ENCODE results near the gene HHIPL1. TPM values are rescaled to one million over a fixed set of nuclear protein-coding genes. Genes with fewer than 3 reads are reported as not detected.
A peak's percentile ranks its signal among the peaks of the same experiment; 100 is the strongest.

Gene HHIPL1
- total RNA-seq, 5 donors from 2014 or later (not counting 1 experiment from before 2014, with no cell fraction given): 0.05 to 0.35 (median 0.23) TPM

DNA sequence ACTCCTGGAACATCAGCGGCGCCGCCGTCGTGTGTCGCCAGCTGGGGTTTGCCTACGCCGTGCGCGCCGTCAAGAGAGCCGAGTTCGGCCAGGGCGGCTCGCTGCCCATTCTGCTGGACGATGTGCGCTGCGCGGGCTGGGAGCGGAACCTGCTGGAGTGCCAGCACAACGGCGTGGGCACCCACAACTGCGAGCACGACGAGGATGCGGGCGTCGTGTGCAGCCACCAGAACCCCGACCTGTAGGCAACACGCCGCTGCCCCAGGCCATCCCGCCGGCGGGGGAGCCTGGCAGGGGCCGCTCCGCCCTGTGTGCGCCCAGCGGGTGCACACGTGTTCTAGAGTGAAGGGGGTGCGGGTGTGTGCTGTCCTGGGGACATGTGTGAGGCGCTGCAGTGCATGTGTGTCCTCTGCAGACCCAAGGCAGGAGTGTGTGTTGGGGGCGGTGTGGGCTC is 30.5 kb downstream of the HHIPL1 start:
- POLR2A ChIA-PET: no interaction called here
- DNase-seq (no peak), ATAC-seq (replicated peaks in 1 of 4) (no peak)
- CTCF ChIA-PET: no interaction called here
- H3K27me3 ChIP-seq (replicated peaks in 1 of 2; ENCODE audit: control insufficient read depth in 2 of 2, extremely low read depth in 1 of 2, insufficient read depth in 2 of 2, low read length in 1 of 2): peaks cover 0 to 34% of the 10 kb centered on the region in 2 experiments
- no peak overlapping the region for H3K4me3 ChIP-seq (ENCODE audit: control insufficient read depth in 1 of 2, extremely low read depth in 1 of 2, low read length in 1 of 2)
- H3K27me3 Mint-ChIP-seq: peaks cover 9 to 24% of the 10 kb centered on the region in 2 donors
- H3K4me1 ChIP-seq (ENCODE audit: control insufficient read depth in 1 of 2, extremely low read depth in 1 of 2, insufficient read depth in 2 of 2, low read length in 2 of 2): peaks cover 0 to 41% of the 10 kb centered on the region in 2 experiments
- 55% methylated on average over 42 of the region's 42 CpGs for WGBS (ENCODE audit: insufficient coverage)
- H3K4me1 Mint-ChIP-seq: peaks cover 0 to 25% (median 14%) of the 10 kb centered on the region in 3 donors
- no peak overlapping the region for H3K27ac Mint-ChIP-seq
- H3K4me3 Mint-ChIP-seq: no peak overlapping the region
- no peaks in the 10 kb centered on the region for H3K9me3 ChIP-seq
- H3K36me3 Mint-ChIP-seq: no peaks in the 10 kb centered on the region
- H3K27ac ChIP-seq (ENCODE audit: low read length): no peak overlapping the region
- no peaks in the 10 kb centered on the region for H3K36me3 ChIP-seq (ENCODE audit: control insufficient read depth in 2 of 2, extremely low read depth in 1 of 2, insufficient read depth in 1 of 2, low read length in 1 of 2)
- peaks cover 5 to 9% (median 6%) of the 10 kb centered on the region in 3 donors for H3K9me3 Mint-ChIP-seq

DNA sequence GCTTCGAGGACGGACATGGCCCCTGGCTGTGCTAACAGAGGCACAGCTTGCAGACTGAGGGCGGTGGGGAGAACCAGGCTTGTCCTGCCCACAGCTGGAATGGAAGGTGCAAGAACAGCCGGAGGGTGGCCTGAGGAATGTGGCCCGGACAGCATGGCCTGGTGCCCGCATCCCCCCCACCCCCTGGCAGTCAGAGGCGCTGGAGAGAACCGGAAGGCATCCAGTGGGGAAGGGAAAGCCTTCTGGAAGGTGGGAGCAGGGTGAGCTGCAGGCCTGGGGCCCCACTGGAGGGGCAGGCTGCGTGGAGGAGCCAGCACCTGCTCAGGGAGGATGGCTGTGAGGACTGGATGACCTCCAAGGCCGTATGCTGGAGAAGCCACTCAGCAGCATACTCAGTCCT is 31.0 kb downstream of the HHIPL1 start:
- H3K27me3 ChIP-seq (replicated peaks in 1 of 2; ENCODE audit: control insufficient read depth in 2 of 2, extremely low read depth in 1 of 2, insufficient read depth in 2 of 2, low read length in 1 of 2): peaks cover 0 to 34% of the 10 kb centered on the region in 2 experiments
- Mint-ChIP-seq H3K9me3 (peaks cover 5 to 9% (median 6%) of the 10 kb centered on the region in 3 donors), H3K4me1 (peaks cover 0 to 25% (median 14%) of the 10 kb centered on the region in 3 donors), H3K27me3 (peaks cover 9 to 24% of the 10 kb centered on the region in 2 donors), H3K4me3 (no peak overlapping the region), H3K27ac (no peak overlapping the region), H3K36me3 (no peaks in the 10 kb centered on the region)
- H3K4me3 ChIP-seq (ENCODE audit: control insufficient read depth in 1 of 2, extremely low read depth in 1 of 2, low read length in 1 of 2): no peak overlapping the region
- H3K36me3 ChIP-seq (ENCODE audit: control insufficient read depth in 2 of 2, extremely low read depth in 1 of 2, insufficient read depth in 1 of 2, low read length in 1 of 2): no peaks in the 10 kb centered on the region
- CTCF ChIA-PET: no interaction called here
- 42% methylated on average over 5 of the region's 10 CpGs for WGBS (ENCODE audit: insufficient coverage)
- H3K9me3 ChIP-seq: no peaks in the 10 kb centered on the region
- ATAC-seq (replicated peaks in 1 of 4) (no peak), DNase-seq (no peak)
- POLR2A ChIA-PET: no interaction called here
- H3K4me1 ChIP-seq (ENCODE audit: control insufficient read depth in 1 of 2, extremely low read depth in 1 of 2, insufficient read depth in 2 of 2, low read length in 2 of 2): peaks cover 0 to 41% of the 10 kb centered on the region in 2 experiments
- H3K27ac ChIP-seq (ENCODE audit: low read length): no peak overlapping the region

DNA sequence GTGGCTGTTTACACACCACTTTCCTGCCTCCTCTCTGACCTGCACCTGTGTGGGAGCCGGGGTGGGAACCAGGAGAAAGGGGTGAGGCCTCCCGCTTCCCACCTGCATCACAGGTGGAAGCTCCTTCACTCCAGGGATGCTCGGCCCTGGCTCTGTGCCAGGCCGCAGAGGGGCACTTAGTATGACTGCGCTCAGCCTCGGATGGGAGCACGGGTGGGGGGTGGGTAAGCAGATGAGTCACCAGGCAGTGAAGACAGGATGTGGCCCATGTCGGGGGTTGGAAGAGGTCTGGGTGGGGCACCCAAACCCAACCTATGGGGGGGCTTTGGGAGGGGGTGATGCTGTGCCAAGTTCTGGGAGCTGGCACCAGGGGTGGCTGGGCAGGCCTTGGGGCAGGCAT is 31.7 kb downstream of the HHIPL1 start:
- POLR2A ChIA-PET: no interaction called here
- no peak overlapping the region for H3K27ac ChIP-seq (ENCODE audit: low read length)
- DNase-seq: peak in 4 of 35 experiments; percentile 8 to 35 (median 14)

DNA sequence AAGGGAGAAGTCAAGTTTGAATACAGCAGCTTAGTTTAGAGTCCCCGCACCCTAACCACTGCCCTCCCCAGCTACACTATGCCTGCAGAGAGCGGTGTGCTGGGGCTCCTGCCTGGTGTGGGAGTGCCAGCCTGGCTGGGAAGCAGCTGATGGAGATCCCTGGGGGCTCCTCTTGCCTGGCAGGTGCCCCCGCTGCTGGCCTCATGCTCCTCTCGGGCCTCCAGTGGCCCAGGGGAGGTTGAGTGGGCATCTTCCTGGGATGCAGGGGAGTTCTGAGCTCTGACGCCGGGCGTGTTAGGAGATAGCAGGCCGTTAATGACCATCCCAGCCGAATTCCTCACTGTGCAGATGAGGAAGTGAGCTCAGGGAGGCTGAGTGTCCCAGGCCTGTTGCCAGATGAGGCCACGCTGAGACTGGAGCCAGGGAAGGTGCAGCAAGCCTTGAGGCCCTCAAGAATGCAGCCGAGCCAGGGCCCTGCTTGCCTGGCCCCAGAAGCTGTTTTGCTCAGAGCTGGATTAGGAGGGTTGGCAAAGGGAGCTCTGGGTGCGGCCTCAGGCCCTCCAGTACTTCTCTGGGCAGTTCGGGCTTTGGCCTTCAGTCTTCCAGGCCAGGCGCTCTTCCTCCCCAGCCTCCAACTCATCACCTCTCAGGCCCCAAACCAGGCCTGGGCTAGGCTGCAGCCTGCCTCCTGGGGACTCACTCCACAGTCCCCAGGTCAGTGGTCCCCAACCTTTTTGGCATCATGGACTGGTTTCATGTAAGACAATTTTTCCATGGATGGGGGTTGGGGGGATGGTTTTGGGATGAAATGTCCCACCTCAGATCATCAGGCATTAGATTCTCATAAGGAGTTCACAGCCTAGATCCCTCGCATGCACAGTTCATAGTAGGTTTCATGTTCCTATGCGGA is 32.6 kb downstream of the HHIPL1 start:
- H3K36me3 Mint-ChIP-seq: no peaks in the 10 kb centered on the region
- H3K4me3 ChIP-seq (ENCODE audit: control insufficient read depth in 1 of 2, extremely low read depth in 1 of 2, low read length in 1 of 2): no peak overlapping the region
- no peak overlapping the region for H3K27ac ChIP-seq (ENCODE audit: low read length)
- peaks cover 5 to 9% (median 6%) of the 10 kb centered on the region in 3 donors for H3K9me3 Mint-ChIP-seq
- POLR2A ChIA-PET: no interaction called here
- peaks cover 0 to 38% of the 10 kb centered on the region in 2 experiments for H3K4me1 ChIP-seq (ENCODE audit: control insufficient read depth in 1 of 2, extremely low read depth in 1 of 2, insufficient read depth in 2 of 2, low read length in 2 of 2)
- ATAC-seq (replicated peaks in 1 of 4) (no peak), DNase-seq (no peak)
- CTCF ChIA-PET: interaction anchor here in 1 of 2 donors (0.5 kb wide), 1 partner anchor 725 kb away, joined by 6 read pairs; no protein-coding TSS in a partner anchor
- H3K9me3 ChIP-seq: no peaks in the 10 kb centered on the region
- no peak overlapping the region for H3K4me3 Mint-ChIP-seq
- H3K27me3 ChIP-seq (replicated peaks in 1 of 2; ENCODE audit: control insufficient read depth in 2 of 2, extremely low read depth in 1 of 2, insufficient read depth in 2 of 2, low read length in 1 of 2): peaks cover 0 to 27% of the 10 kb centered on the region in 2 experiments
- peaks cover 4 to 15% of the 10 kb centered on the region in 2 donors for H3K27me3 Mint-ChIP-seq
- H3K4me1 Mint-ChIP-seq: peaks cover 1 to 21% (median 13%) of the 10 kb centered on the region in 3 donors
- WGBS (ENCODE audit: insufficient coverage): 90% methylated on average over 14 of the region's 16 CpGs
- peak overlapping the region in 1 of 2 donors; percentile 61 for H3K27ac Mint-ChIP-seq
- H3K36me3 ChIP-seq (ENCODE audit: control insufficient read depth in 2 of 2, extremely low read depth in 1 of 2, insufficient read depth in 1 of 2, low read length in 1 of 2): no peaks in the 10 kb centered on the region

More for the DNA sequence above, 31.7 kb downstream of the HHIPL1 start:
- Mint-ChIP-seq H3K27ac (no peak overlapping the region), H3K27me3 (peaks cover 9 to 22% of the 10 kb centered on the region in 2 donors), H3K36me3 (no peaks in the 10 kb centered on the region), H3K9me3 (peaks cover 5 to 9% (median 6%) of the 10 kb centered on the region in 3 donors), H3K4me1 (peaks cover 0 to 25% (median 14%) of the 10 kb centered on the region in 3 donors), H3K4me3 (no peak overlapping the region)
- ATAC-seq (replicated peaks in 1 of 4): peak in 2 of 4 experiments; percentile 66 to 72
- Histone ChIP-seq H3K9me3 (no peaks in the 10 kb centered on the region), H3K4me1 (ENCODE audit: control insufficient read depth in 1 of 2, extremely low read depth in 1 of 2, insufficient read depth in 2 of 2, low read length in 2 of 2) (peaks cover 0 to 41% of the 10 kb centered on the region in 2 experiments), H3K27me3 (replicated peaks in 1 of 2; ENCODE audit: control insufficient read depth in 2 of 2, extremely low read depth in 1 of 2, insufficient read depth in 2 of 2, low read length in 1 of 2) (peaks cover 0 to 29% of the 10 kb centered on the region in 2 experiments), H3K36me3 (ENCODE audit: control insufficient read depth in 2 of 2, extremely low read depth in 1 of 2, insufficient read depth in 1 of 2, low read length in 1 of 2) (no peaks in the 10 kb centered on the region), H3K4me3 (ENCODE audit: control insufficient read depth in 1 of 2, extremely low read depth in 1 of 2, low read length in 1 of 2) (no peak overlapping the region)
- 37% methylated on average over 3 of the region's 8 CpGs for WGBS (ENCODE audit: insufficient coverage)
- CTCF ChIA-PET: no interaction called here

DNA sequence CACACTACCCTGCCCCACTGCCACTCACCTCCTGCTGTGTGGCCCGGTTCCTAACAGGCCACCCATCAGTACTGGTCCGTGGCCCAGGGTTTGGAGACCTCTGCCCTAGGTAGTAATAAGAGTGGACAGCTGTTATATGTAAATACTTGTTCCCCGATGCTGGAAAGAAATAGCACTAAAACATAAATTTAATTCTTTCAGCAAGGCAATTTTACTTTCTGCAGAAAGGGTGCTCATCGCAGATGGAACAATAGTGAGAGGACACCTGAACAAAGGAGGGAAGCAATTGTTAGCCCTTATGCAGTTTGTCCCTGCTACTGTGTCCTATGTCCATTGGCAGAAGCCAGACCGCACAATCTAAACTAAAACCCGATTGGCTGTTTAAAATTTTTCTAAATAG is 33.3 kb downstream of the HHIPL1 start:
- Mint-ChIP-seq H3K27ac (no peak overlapping the region), H3K27me3 (peaks cover 0 to 14% of the 10 kb centered on the region in 2 donors), H3K4me1 (peaks cover 8 to 16% (median 15%) of the 10 kb centered on the region in 3 donors), H3K9me3 (peaks cover 5 to 9% (median 6%) of the 10 kb centered on the region in 3 donors), H3K36me3 (no peaks in the 10 kb centered on the region), H3K4me3 (no peak overlapping the region)
- Histone ChIP-seq H3K36me3 (ENCODE audit: control insufficient read depth in 2 of 2, extremely low read depth in 1 of 2, insufficient read depth in 1 of 2, low read length in 1 of 2) (no peaks in the 10 kb centered on the region), H3K9me3 (no peaks in the 10 kb centered on the region), H3K4me1 (ENCODE audit: control insufficient read depth in 1 of 2, extremely low read depth in 1 of 2, insufficient read depth in 2 of 2, low read length in 2 of 2) (peaks cover 0 to 38% of the 10 kb centered on the region in 2 experiments), H3K27ac (ENCODE audit: low read length) (no peak overlapping the region), H3K4me3 (ENCODE audit: control insufficient read depth in 1 of 2, extremely low read depth in 1 of 2, low read length in 1 of 2) (no peak overlapping the region), H3K27me3 (replicated peaks in 1 of 2; ENCODE audit: control insufficient read depth in 2 of 2, extremely low read depth in 1 of 2, insufficient read depth in 2 of 2, low read length in 1 of 2) (peaks cover 0 to 28% of the 10 kb centered on the region in 2 experiments)
- POLR2A ChIA-PET: no interaction called here
- CTCF ChIA-PET: no interaction called here
- no CpG with 5 or more reads among the region's 6 CpGs for WGBS (ENCODE audit: insufficient coverage)
- no peak for ATAC-seq (replicated peaks in 1 of 4)
- DNase-seq: no peak

DNA sequence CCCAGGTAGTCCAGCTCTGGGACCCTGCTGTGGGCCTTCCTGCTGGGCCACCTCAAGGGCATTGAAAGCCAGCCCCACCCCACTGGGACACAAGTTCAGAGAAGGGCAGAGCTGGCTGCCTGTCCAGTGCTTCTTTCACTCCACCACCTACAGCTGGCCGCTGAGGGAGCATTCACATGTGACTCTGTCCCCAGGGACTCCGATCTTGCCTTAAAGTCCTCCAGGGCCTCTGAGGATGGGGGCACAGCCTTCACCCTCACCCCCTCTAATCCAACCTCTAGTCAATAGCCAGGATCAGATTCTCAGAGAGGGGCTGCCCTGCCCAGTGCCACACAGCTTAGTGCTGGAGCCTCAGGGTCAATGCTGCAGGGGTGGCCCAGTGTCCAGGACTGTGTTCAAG is 34.2 kb downstream of the HHIPL1 start:
- no peak overlapping the region for H3K4me3 ChIP-seq (ENCODE audit: control insufficient read depth in 1 of 2, extremely low read depth in 1 of 2, low read length in 1 of 2)

More for the DNA sequence above, 34.2 kb downstream of the HHIPL1 start:
- ChIA-PET POLR2A (no interaction called here), CTCF (interaction anchor here in 1 of 2 donors (0.6 kb wide), 1 partner anchor 970 kb away, joined by 3 read pairs; no protein-coding TSS in a partner anchor)
- peaks cover 5 to 9% (median 6%) of the 10 kb centered on the region in 3 donors for H3K9me3 Mint-ChIP-seq
- no peaks in the 10 kb centered on the region for H3K36me3 Mint-ChIP-seq
- Histone ChIP-seq H3K27ac (ENCODE audit: low read length) (no peak overlapping the region), H3K9me3 (no peaks in the 10 kb centered on the region), H3K27me3 (replicated peaks in 1 of 2; ENCODE audit: control insufficient read depth in 2 of 2, extremely low read depth in 1 of 2, insufficient read depth in 2 of 2, low read length in 1 of 2) (peaks cover 0 to 24% of the 10 kb centered on the region in 2 experiments), H3K36me3 (ENCODE audit: control insufficient read depth in 2 of 2, extremely low read depth in 1 of 2, insufficient read depth in 1 of 2, low read length in 1 of 2) (no peaks in the 10 kb centered on the region), H3K4me1 (ENCODE audit: control insufficient read depth in 1 of 2, extremely low read depth in 1 of 2, insufficient read depth in 2 of 2, low read length in 2 of 2) (peaks cover 0 to 37% of the 10 kb centered on the region in 2 experiments)
- ATAC-seq (replicated peaks in 1 of 4) (no peak), DNase-seq (no peak)
- no peak overlapping the region for H3K27ac Mint-ChIP-seq
- peaks cover 9 to 18% (median 17%) of the 10 kb centered on the region in 3 donors for H3K4me1 Mint-ChIP-seq
- H3K27me3 Mint-ChIP-seq: peaks cover 0 to 13% of the 10 kb centered on the region in 2 donors
- WGBS (ENCODE audit: insufficient coverage): 90% methylated on average over 2 of the region's 2 CpGs
- H3K4me3 Mint-ChIP-seq: no peak overlapping the region
